Activated CD4-positive, alpha-beta T cell treated with anti-CD3 and anti-CD28 coated beads, Interleukin-2, amount 10 ng/mL, durations not matched to agents 24 days and 14 days (primary cell): ENCODE measurements around the gene SETD3. TPM values are rescaled to one million over a fixed set of nuclear protein-coding genes. Genes with fewer than 3 reads are reported as not detected.

Source experiments
- DNase-seq: peaks from one replicate; pipeline ENCODE4 v3.0.0; 2022
- H3K27ac Mint-ChIP-seq: one replicate; pipeline ENCODE4 v1.8.0; 2022; ENCODE audit warnings: mild to moderate bottlenecking, mixed read lengths
- H3K27me3 Mint-ChIP-seq: one replicate; pipeline ENCODE4 v1.8.0; 2022; ENCODE audit warnings: mixed read lengths
- H3K36me3 Mint-ChIP-seq: one replicate; pipeline ENCODE4 v1.8.0; 2022; ENCODE audit warnings: low read depth, mild to moderate bottlenecking, mixed read lengths
- H3K4me1 Mint-ChIP-seq: one replicate; pipeline ENCODE4 v1.8.0; 2021; ENCODE audit warnings: mixed read lengths
- H3K4me3 Mint-ChIP-seq: one replicate; pipeline ENCODE4 v1.8.0; 2022; ENCODE audit warnings: mild to moderate bottlenecking, moderate library complexity, mixed read lengths
- H3K9me3 Mint-ChIP-seq: one replicate; pipeline ENCODE4 v1.8.0; 2021; ENCODE audit warnings: mixed read lengths
- intact Hi-C: fragments of 100-400 bp; cut with micrococcal nuclease; formaldehyde crosslinking; loops from one replicate; pipeline ENCODE4 v1.15.1; 2023
- total RNA-seq: library from RNA; stranded (reverse); gene quantifications from 2 replicates; pipeline ENCODE4 v1.2.3, GENCODE V29; 2022

The SETD3 gene
- 57.9 and 59.0 TPM in 2 replicates for total RNA-seq

- Mint-ChIP-seq H3K27me3 (no peaks in the 10 kb centered on the region), H3K36me3 (peaks cover 4% of the 10 kb centered on the region), H3K27ac (peak within 1 kb of the TSS; percentile 98), H3K4me1 (peaks cover 37% of the 10 kb centered on the region), H3K4me3 (peak within 1 kb of the TSS; percentile 98), H3K9me3 (no peaks in the 10 kb centered on the region)
- peak; percentile 81 for DNase-seq
- intact Hi-C loops, result loop anchor here (2.0 kb wide), 2 partner anchors 207 to 759 kb away; partner anchors contain the start of genes BCL11B and YY1
These were observed at the start of gene SETD3 for GRCh38 chr14:99479906-99480869. Gene SETD3 (minus strand): TSS chr14:99480859. CDS start chr14:99465805, 15,054 bp downstream.

GRCh38 chr14:99529899-99530298 lies 49.2 kb upstream of the SETD3 start:
- DNase-seq, result no peak
- Mint-ChIP-seq H3K27ac (no peak overlapping the region), H3K9me3 (no peaks in the 10 kb centered on the region), H3K27me3 (no peaks in the 10 kb centered on the region), H3K4me1 (peaks cover 4% of the 10 kb centered on the region), H3K36me3 (no peaks in the 10 kb centered on the region), H3K4me3 (no peak overlapping the region)
- intact Hi-C loops, result no loop called here

- intact Hi-C loops, result no loop called here
These were observed 46.9 kb upstream of the SETD3 start for GRCh38 chr14:99527427-99528076.

DNA sequence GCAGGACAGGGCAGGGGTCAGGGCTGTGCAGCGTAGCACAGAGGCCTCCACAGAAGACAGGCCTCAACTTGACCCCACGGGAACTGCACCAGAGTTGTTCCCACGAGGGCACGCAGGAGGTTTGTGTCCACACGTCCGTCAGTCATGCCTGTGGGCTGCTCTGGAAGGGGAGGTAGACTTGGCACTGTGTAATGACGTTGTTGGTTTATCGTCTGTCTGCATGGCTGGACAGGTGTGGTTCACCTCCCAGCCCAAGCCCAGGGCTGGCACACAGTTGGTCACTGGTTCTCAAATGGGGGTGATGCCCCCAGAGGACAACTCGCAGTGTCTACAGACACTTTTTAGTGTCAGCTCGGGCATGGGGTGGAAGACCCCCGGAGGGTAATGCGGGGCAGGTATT lies 46.4 kb upstream of the SETD3 start:
- no peak for DNase-seq
- intact Hi-C loops, result no loop called here
- no peak overlapping the region for H3K27ac Mint-ChIP-seq
- no peak overlapping the region for H3K4me3 Mint-ChIP-seq
- H3K27me3 Mint-ChIP-seq, result no peaks in the 10 kb centered on the region
- peaks cover 6% of the 10 kb centered on the region for H3K4me1 Mint-ChIP-seq
- no peaks in the 10 kb centered on the region for H3K36me3 Mint-ChIP-seq
- no peaks in the 10 kb centered on the region for H3K9me3 Mint-ChIP-seq

More at GRCh38 chr14:99527427-99528076, 46.9 kb upstream of the SETD3 start:
- Mint-ChIP-seq H3K36me3 (no peaks in the 10 kb centered on the region), H3K27ac (no peak overlapping the region), H3K4me1 (peaks cover 6% of the 10 kb centered on the region), H3K27me3 (no peaks in the 10 kb centered on the region), H3K4me3 (no peak overlapping the region), H3K9me3 (no peaks in the 10 kb centered on the region)
- DNase-seq, result no peak

DNA sequence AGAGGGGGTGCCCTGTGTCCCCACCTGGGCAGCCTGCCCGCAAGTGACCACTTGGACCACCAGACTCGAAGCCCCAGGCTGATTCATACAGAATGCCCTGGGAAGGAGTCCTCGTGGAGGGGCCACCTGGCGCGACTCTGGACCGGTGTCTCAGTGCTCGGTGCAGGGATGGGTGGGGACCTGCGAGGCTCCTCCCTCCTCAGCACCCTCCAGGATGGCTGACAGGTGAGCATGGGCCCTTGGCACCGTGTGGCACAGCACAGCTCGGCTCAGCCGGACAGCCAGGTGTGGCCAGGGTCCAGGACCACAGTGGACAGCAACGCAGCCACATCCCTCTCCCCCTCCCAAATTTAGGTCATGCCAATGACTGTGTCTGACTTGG lies 45.0 kb upstream of the SETD3 start:
- Mint-ChIP-seq H3K4me3 (no peak overlapping the region), H3K27ac (no peak overlapping the region)
- intact Hi-C loops, result no loop called here

GRCh38 chr14:99524804-99525698 lies 44.4 kb upstream of the SETD3 start:
- Mint-ChIP-seq H3K27ac (peak overlapping the region; percentile 72), H3K4me3 (peak overlapping the region; percentile 39), H3K27me3 (no peaks in the 10 kb centered on the region), H3K36me3 (no peaks in the 10 kb centered on the region), H3K9me3 (no peaks in the 10 kb centered on the region), H3K4me1 (peaks cover 6% of the 10 kb centered on the region)
- DNase-seq, result peak; percentile 76
- intact Hi-C loops, result no loop called here

More for the DNA sequence above, 45.0 kb upstream of the SETD3 start:
- Mint-ChIP-seq H3K36me3 (no peaks in the 10 kb centered on the region), H3K4me1 (peaks cover 6% of the 10 kb centered on the region), H3K27me3 (no peaks in the 10 kb centered on the region), H3K9me3 (no peaks in the 10 kb centered on the region)
- no peak for DNase-seq

- Mint-ChIP-seq H3K9me3 (no peaks in the 10 kb centered on the region), H3K4me3 (no peak overlapping the region), H3K4me1 (peaks cover 6% of the 10 kb centered on the region), H3K27me3 (no peaks in the 10 kb centered on the region), H3K27ac (no peak overlapping the region), H3K36me3 (no peaks in the 10 kb centered on the region)
- DNase-seq, result no peak
- intact Hi-C loops, result no loop called here
These were observed 43.5 kb upstream of the SETD3 start for GRCh38 chr14:99524091-99524661.

DNA sequence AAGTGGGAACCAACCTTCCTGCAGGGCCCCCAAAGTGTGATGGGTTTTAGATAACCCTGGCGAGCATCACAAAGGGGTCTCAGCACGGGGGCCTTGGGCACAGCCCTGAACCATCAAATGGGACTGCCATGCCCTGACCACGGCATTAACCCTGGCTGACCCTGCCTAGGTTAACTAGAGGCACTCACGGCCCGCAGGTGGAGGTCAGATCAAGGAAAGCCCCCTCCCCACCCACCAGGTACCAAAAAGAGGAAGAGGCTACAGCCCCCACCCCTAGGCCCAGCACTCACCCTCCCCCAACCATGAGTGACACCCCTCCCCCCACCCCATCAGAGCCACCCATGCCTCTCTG lies 43.0 kb upstream of the SETD3 start:
- DNase-seq, result no peak
- H3K4me1 Mint-ChIP-seq, result peaks cover 6% of the 10 kb centered on the region
- no peak overlapping the region for H3K27ac Mint-ChIP-seq
- no peaks in the 10 kb centered on the region for H3K36me3 Mint-ChIP-seq
- intact Hi-C loops, result no loop called here
- H3K27me3 Mint-ChIP-seq, result no peaks in the 10 kb centered on the region
- no peaks in the 10 kb centered on the region for H3K9me3 Mint-ChIP-seq
- H3K4me3 Mint-ChIP-seq, result no peak overlapping the region

GRCh38 chr14:99522934-99523703 lies 42.5 kb upstream of the SETD3 start:
- Mint-ChIP-seq H3K27me3 (no peaks in the 10 kb centered on the region), H3K4me1 (peaks cover 6% of the 10 kb centered on the region), H3K4me3 (no peak overlapping the region), H3K9me3 (no peaks in the 10 kb centered on the region), H3K36me3 (no peaks in the 10 kb centered on the region), H3K27ac (no peak overlapping the region)
- intact Hi-C loops, result no loop called here
- DNase-seq, result no peak

- H3K4me3 Mint-ChIP-seq, result no peak overlapping the region
- intact Hi-C loops, result no loop called here
- H3K27me3 Mint-ChIP-seq, result no peaks in the 10 kb centered on the region
- DNase-seq, result no peak
- H3K36me3 Mint-ChIP-seq, result no peaks in the 10 kb centered on the region
- H3K4me1 Mint-ChIP-seq, result peaks cover 6% of the 10 kb centered on the region
- H3K27ac Mint-ChIP-seq, result no peak overlapping the region
- no peaks in the 10 kb centered on the region for H3K9me3 Mint-ChIP-seq
These were observed 41.8 kb upstream of the SETD3 start for GRCh38 chr14:99522457-99522891.

DNA sequence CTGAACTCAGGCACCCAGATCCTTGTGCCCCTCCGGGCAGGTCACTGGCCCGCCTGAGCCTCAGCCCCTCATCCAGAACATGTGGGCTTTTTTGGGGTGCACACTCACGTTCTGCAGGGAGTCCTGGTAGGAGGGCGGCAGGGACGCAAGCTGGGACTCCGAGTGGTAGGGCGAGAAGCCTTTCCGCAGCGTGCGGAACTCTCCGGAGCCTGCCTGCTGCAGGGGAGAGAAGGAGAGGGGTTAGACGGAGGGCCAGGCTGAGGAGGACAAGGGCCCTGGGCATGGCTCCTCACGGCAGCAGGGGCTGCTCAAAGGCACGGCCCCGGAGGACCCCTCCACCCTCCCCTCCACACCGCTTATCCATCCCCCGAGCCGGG lies 41.4 kb upstream of the SETD3 start:
- H3K27me3 Mint-ChIP-seq, result no peaks in the 10 kb centered on the region

DNA sequence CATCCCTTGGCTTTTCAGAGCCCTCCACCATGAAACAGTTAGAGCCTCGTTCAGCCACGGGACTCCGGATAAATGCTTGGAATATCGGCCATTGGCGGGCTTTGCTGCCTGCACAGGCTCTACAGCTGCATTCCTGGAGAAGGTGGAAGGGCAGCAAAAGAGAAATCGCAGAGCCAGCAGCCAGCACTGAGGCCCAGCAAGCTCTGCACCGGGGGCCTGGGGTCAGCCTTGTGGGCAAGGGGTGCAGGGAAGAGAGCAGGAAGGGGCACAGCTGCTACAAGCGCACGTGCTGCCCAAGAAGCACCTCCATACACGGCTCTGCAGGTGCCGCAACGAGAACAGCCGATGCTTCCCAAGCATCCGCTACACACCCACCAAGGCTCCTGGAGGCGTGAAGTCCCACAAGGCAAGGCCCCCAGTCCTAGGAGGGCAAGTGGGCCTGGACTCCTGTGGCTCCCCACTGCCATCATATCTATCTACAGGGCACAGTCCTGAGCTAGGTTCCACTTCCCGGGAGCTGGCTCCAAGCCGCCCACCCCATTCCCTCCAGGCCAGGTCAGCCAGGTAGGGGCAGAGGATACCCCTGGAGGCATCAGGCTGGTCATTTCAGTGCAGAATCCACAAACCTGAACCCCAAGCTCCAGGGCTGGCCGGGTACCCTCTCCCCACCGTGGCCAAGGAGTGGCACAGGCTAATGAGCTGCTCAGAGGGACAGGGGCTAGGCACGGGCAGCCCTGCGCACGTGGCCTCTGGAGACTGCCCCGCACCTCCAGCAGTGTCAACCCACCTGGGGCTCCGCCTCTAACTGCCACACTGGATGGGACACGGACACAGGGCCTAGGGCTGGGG lies 40.7 kb upstream of the SETD3 start:
- H3K4me3 Mint-ChIP-seq, result no peak overlapping the region
- no peak overlapping the region for H3K27ac Mint-ChIP-seq
- intact Hi-C loops, result no loop called here

More for the DNA sequence above, 41.4 kb upstream of the SETD3 start:
- DNase-seq, result no peak
- no peak overlapping the region for H3K4me3 Mint-ChIP-seq
- H3K36me3 Mint-ChIP-seq, result no peaks in the 10 kb centered on the region
- intact Hi-C loops, result no loop called here
- H3K27ac Mint-ChIP-seq, result no peak overlapping the region
- peaks cover 6% of the 10 kb centered on the region for H3K4me1 Mint-ChIP-seq
- no peaks in the 10 kb centered on the region for H3K9me3 Mint-ChIP-seq

More for the DNA sequence above, 40.7 kb upstream of the SETD3 start:
- peaks cover 6% of the 10 kb centered on the region for H3K4me1 Mint-ChIP-seq
- H3K9me3 Mint-ChIP-seq, result no peaks in the 10 kb centered on the region
- no peak for DNase-seq
- no peaks in the 10 kb centered on the region for H3K36me3 Mint-ChIP-seq
- H3K27me3 Mint-ChIP-seq, result no peaks in the 10 kb centered on the region
